ENCODE results near the gene GGT1.

- no peak for TF ChIP-seq CTCF (IDR thresholded peaks at IDR 0.05; ENCODE audit: low read length)
- no peak for TF ChIP-seq EZH2 (optimal IDR thresholded peaks at IDR 0.05; ENCODE audit: low read depth, low read length)
Observed at GRCh38 chr22:24579258-24579601, 23.8 kb upstream of the GGT1 start.
